A549 (cell line): Measurements from ENCODE around the gene PRMT7.

Experiments used
- CHD2 ChIP-seq: fragments of 150-350 bp; IDR thresholded peaks from 2 replicates; pipeline ENCODE4 v1.6.1; 2014; ENCODE audit warnings: low read length; ENCODE audit not compliant: partially characterized antibody
- EHMT2 ChIP-seq: fragments of 200-600 bp; sonication (generic); IDR thresholded peaks from 2 replicates; pipeline ENCODE4 v1.6.1; 2016; ENCODE audit warnings: antibody characterized with exemption, low read depth, mild to moderate bottlenecking, moderate library complexity
- ESRRA ChIP-seq: fragments of 150-350 bp; IDR thresholded peaks from 2 replicates; pipeline ENCODE4 v1.6.1; 2014; ENCODE audit warnings: mild to moderate bottlenecking, low read length, borderline replicate concordance
- FOSL2 ChIP-seq, 2 experiments: fragments of 450-650 bp in 1 of 2; fragments of >200 bp in 1 of 2; sonication (Bioruptor Twin) in 1 of 2; formaldehyde crosslinking; IDR thresholded peaks; 2 replicates each; pipeline versions ENCODE4 v1.5.0 to v1.6.1; 2016 to 2020; ENCODE audit warnings: mild to moderate bottlenecking in 1 of 2, moderate library complexity in 1 of 2
- HOXA7 ChIP-seq: fragments of 250-450 bp; sonication (Bioruptor Pico); IDR thresholded peaks from 2 replicates; pipeline ENCODE4 v1.5.0; 2020; ENCODE audit warnings: mild to moderate bottlenecking, moderate library complexity
- HOXB5 ChIP-seq: fragments of 250-450 bp; sonication (Bioruptor Pico); IDR thresholded peaks from 2 replicates; pipeline ENCODE4 v1.5.0; 2020; ENCODE audit warnings: mild to moderate bottlenecking, moderate library complexity
- KDM5A ChIP-seq: fragments of 200-600 bp; sonication (generic); IDR thresholded peaks from 2 replicates; pipeline ENCODE4 v1.6.1; 2016; ENCODE audit warnings: antibody characterized with exemption, mild to moderate bottlenecking
- MAFK ChIP-seq: fragments of 450-650 bp; IDR thresholded peaks from 2 replicates; pipeline ENCODE4 v1.6.1; 2014; ENCODE audit not compliant: partially characterized antibody
- NR3C1 ChIP-seq: fragments of >200 bp; sonication (Bioruptor Twin); formaldehyde crosslinking; IDR thresholded peaks from 3 replicates; pipeline ENCODE4 v1.6.1; 2017
- SREBF2 ChIP-seq: fragments of 450-650 bp; IDR thresholded peaks from 2 replicates; pipeline ENCODE4 v1.6.1; 2014; ENCODE audit warnings: mild to moderate bottlenecking, moderate library complexity
- TF ChIP-seq, protein P1 (sequence below): fragments of >200 bp; sonication (Bioruptor Twin); formaldehyde crosslinking; IDR thresholded peaks from 3 replicates; pipeline ENCODE4 v1.5.1; 2016

DNA sequence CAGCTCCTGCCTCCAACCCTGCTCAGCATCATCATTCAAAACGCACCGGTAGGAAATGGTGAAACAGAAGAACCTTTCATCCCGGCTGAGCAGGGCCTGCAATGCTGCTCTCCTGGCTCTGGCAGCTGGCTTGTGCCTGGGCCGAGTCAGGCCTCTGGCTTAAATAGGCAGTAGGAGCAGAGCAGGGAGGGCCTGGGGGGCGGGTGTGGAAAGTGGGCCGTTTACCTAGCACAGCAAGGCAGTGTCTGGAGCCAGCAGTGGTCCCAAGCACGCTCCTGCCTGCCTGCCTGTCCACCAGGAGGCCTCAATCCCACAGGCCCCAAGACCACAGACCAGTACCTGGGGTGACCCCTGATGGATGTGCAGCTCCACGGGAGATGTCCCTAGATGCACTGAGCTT, 78.2 kb downstream of the PRMT7 start:
- no peak for TF ChIP-seq NR3C1
- no peak for TF ChIP-seq ESRRA
- no peak for TF ChIP-seq MAFK
- TF ChIP-seq, protein P1, sequence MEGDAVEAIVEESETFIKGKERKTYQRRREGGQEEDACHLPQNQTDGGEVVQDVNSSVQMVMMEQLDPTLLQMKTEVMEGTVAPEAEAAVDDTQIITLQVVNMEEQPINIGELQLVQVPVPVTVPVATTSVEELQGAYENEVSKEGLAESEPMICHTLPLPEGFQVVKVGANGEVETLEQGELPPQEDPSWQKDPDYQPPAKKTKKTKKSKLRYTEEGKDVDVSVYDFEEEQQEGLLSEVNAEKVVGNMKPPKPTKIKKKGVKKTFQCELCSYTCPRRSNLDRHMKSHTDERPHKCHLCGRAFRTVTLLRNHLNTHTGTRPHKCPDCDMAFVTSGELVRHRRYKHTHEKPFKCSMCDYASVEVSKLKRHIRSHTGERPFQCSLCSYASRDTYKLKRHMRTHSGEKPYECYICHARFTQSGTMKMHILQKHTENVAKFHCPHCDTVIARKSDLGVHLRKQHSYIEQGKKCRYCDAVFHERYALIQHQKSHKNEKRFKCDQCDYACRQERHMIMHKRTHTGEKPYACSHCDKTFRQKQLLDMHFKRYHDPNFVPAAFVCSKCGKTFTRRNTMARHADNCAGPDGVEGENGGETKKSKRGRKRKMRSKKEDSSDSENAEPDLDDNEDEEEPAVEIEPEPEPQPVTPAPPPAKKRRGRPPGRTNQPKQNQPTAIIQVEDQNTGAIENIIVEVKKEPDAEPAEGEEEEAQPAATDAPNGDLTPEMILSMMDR = no peak
- no peak for TF ChIP-seq HOXA7 (CRISPR knock-in tag)
- no peak for TF ChIP-seq SREBF2
- TF ChIP-seq KDM5A = no peak
- no peak for TF ChIP-seq EHMT2
- no peak for TF ChIP-seq FOSL2 (IDR thresholded peaks at IDR 0.05)
- TF ChIP-seq FOSL2 (CRISPR knock-in tag; IDR thresholded peaks at IDR 0.05) = no peak
- TF ChIP-seq HOXB5 (CRISPR knock-in tag) = no peak
- no peak for TF ChIP-seq CHD2
